Measurements from ENCODE around the gene RIPK1. TPM values are rescaled to one million over a fixed set of nuclear protein-coding genes. Genes with fewer than 3 reads are reported as not detected.
A peak's percentile ranks its signal among the peaks of the same experiment; 100 is the strongest.

The RIPK1 gene
- total and polyA plus RNA-seq, 9 of the 15 experiments (the other 6 are each of a cell fraction or from before 2014, with no cell fraction given), result 3.8 to 24.9 (median 17.7) TPM

DNA sequence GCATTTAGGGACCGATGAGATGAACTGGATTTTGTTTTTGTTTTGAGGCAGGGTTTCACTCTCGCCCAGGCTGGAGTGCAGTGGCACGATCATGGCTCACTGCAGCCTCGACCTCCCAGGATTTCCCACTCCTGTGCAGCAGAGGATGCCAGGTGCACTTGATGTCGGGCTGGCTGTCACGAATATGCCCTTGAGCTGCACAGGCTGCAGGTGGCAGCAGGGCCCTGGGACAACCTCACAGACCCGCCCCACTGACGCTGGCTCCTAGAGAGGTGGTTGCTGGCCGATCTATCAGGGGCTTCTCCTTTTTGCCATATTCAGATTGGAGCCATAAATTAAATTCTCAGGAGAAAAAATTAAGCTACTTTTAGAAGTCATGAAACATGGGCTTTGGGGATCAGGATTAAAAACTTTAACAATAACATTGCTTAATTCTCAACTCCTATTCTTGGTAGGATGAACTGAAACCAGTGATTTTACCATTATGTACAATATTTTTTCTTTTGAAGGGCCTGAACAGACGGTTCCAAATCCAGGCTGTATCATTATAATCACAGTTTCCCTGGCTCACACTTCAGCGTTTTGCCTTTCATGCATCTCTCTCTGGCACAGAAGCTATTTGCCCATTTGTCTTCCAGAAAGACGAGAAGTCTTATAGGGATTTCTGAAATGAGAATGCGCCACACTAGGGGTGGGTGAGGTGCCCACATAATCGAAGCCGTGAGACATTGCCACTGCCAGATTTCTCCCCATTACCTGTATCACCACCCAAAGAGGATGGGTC, 36.2 kb upstream of the RIPK1 start (continued):
- TF ChIP-seq, protein P1, sequence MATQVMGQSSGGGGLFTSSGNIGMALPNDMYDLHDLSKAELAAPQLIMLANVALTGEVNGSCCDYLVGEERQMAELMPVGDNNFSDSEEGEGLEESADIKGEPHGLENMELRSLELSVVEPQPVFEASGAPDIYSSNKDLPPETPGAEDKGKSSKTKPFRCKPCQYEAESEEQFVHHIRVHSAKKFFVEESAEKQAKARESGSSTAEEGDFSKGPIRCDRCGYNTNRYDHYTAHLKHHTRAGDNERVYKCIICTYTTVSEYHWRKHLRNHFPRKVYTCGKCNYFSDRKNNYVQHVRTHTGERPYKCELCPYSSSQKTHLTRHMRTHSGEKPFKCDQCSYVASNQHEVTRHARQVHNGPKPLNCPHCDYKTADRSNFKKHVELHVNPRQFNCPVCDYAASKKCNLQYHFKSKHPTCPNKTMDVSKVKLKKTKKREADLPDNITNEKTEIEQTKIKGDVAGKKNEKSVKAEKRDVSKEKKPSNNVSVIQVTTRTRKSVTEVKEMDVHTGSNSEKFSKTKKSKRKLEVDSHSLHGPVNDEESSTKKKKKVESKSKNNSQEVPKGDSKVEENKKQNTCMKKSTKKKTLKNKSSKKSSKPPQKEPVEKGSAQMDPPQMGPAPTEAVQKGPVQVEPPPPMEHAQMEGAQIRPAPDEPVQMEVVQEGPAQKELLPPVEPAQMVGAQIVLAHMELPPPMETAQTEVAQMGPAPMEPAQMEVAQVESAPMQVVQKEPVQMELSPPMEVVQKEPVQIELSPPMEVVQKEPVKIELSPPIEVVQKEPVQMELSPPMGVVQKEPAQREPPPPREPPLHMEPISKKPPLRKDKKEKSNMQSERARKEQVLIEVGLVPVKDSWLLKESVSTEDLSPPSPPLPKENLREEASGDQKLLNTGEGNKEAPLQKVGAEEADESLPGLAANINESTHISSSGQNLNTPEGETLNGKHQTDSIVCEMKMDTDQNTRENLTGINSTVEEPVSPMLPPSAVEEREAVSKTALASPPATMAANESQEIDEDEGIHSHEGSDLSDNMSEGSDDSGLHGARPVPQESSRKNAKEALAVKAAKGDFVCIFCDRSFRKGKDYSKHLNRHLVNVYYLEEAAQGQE (IDR thresholded peaks at IDR 0.05; ENCODE audit: borderline replicate concordance), result peak; percentile 46; the same call in 1 of the 2 replicates
- TF ChIP-seq, protein P1 (CRISPR knock-in tag; IDR thresholded peaks at IDR 0.05; ENCODE audit: low read depth), result no peak
- TF ChIP-seq, protein P2, sequence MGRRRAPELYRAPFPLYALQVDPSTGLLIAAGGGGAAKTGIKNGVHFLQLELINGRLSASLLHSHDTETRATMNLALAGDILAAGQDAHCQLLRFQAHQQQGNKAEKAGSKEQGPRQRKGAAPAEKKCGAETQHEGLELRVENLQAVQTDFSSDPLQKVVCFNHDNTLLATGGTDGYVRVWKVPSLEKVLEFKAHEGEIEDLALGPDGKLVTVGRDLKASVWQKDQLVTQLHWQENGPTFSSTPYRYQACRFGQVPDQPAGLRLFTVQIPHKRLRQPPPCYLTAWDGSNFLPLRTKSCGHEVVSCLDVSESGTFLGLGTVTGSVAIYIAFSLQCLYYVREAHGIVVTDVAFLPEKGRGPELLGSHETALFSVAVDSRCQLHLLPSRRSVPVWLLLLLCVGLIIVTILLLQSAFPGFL (CRISPR knock-in tag; IDR thresholded peaks at IDR 0.05), result no peak
- no peak for TF ChIP-seq MXI1 (IDR thresholded peaks at IDR 0.05; ENCODE audit: low read depth, low read length)
- TF ChIP-seq PHTF2 (CRISPR knock-in tag; IDR thresholded peaks at IDR 0.05), result no peak
- 0 out of 4 replicates have a peak, but pooled peaks have one; percentile 8 to 18 for TF ChIP-seq RAD21 (CRISPR knock-in tag; conservative IDR thresholded peaks at IDR 0.05 in 1 of 2, IDR thresholded peaks at IDR 0.05 in 1 of 2)
- TF ChIP-seq, protein P3, sequence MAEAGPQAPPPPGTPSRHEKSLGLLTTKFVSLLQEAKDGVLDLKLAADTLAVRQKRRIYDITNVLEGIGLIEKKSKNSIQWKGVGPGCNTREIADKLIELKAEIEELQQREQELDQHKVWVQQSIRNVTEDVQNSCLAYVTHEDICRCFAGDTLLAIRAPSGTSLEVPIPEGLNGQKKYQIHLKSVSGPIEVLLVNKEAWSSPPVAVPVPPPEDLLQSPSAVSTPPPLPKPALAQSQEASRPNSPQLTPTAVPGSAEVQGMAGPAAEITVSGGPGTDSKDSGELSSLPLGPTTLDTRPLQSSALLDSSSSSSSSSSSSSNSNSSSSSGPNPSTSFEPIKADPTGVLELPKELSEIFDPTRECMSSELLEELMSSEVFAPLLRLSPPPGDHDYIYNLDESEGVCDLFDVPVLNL (CRISPR knock-in tag; IDR thresholded peaks at IDR 0.05; ENCODE audit: low read depth), result no peak
- TF ChIP-seq MAFF (IDR thresholded peaks at IDR 0.05; ENCODE audit: low read length), result no peak
- no peak for TF ChIP-seq PHF20 (IDR thresholded peaks at IDR 0.05; ENCODE audit: partially characterized antibody)
- no peak for TF ChIP-seq CREBBP (IDR thresholded peaks at IDR 0.05; ENCODE audit: low read depth, low read length)
- TF ChIP-seq ZFP30 (CRISPR knock-in tag; IDR thresholded peaks at IDR 0.05; ENCODE audit: borderline replicate concordance), result no peak
- no peak for TF ChIP-seq OTX1 (CRISPR knock-in tag; IDR thresholded peaks at IDR 0.05)
